Endothelial cell of umbilical vein (primary cell): ENCODE data around the gene EYS. TPM values are rescaled to one million over a fixed set of nuclear protein-coding genes. Genes with fewer than 3 reads are reported as not detected.

ENCODE experiments used
- BruUV-seq: library from RNA; stranded (reverse); fragments of 400-500 nt; replicated peaks from 2 replicates; lab custom pipeline; 2021; lab: Mats Ljungman, UMichigan
- CTCF ChIA-PET: fragments of 300-600, 350-600 bp; sonication (Branson Sonifier 250); formaldehyde crosslinking; loops from one replicate; lab custom pipeline; 2021; ENCODE audit warnings: antibody characterized with exemption, inconsistent platforms; lab: Charles Lee
- POLR2A ChIA-PET: fragments of 300-600, 350-600 bp; sonication (Branson Sonifier 250); formaldehyde crosslinking; loops from one replicate; lab custom pipeline; 2021; ENCODE audit warnings: antibody characterized with exemption, inconsistent platforms; lab: Charles Lee
- DNase-seq: peaks from one replicate; pipeline ENCODE4 v3.0.0-alpha.2; 2011; ENCODE audit warnings: low read depth, low spot score
- FAIRE-seq: peaks from 2 replicates; lab custom pipeline; 2011; peaks lifted over from hg19 to GRCh38; lab: Jason Lieb, UNC
- H2AFZ ChIP-seq: 2 replicates; pipeline ENCODE4 v1.6.0; 2012; ENCODE audit warnings: low read depth, low read length, control low read depth, inconsistent platforms
- H3K27ac ChIP-seq: 2 replicates; pipeline ENCODE4 v1.5.1; 2011; ENCODE audit warnings: low read depth, mild to moderate bottlenecking, control low read depth, low read length, moderate library complexity; ENCODE audit not compliant: insufficient read depth
- H3K27me3 ChIP-seq, 2 experiments: 2 replicates each; pipeline versions ENCODE4 v1.6.0 to v1.6.1; 2011; ENCODE audit warnings: low read length in 2 of 2, mixed read lengths in 1 of 2; ENCODE audit not compliant: control insufficient read depth in 2 of 2, insufficient read depth in 2 of 2
- H3K36me3 ChIP-seq, 2 experiments: 2 replicates in 1 of 2; 3 replicates in 1 of 2; pipeline ENCODE4 v1.5.1; 2011; ENCODE audit warnings: low read length in 2 of 2, mild to moderate bottlenecking in 1 of 2, moderate library complexity in 1 of 2; ENCODE audit not compliant: control insufficient read depth in 2 of 2, insufficient read depth in 2 of 2; ENCODE audit errors: extremely low read depth in 1 of 2
- H3K4me1 ChIP-seq: 3 replicates; pipeline ENCODE4 v1.5.1; 2011; ENCODE audit warnings: mild to moderate bottlenecking, low read length; ENCODE audit not compliant: control insufficient read depth, insufficient read depth; ENCODE audit errors: extremely low read depth
- H3K4me2 ChIP-seq: 2 replicates; pipeline ENCODE4 v1.6.1; 2011; ENCODE audit warnings: low read length, control low read depth, mixed read lengths; ENCODE audit not compliant: insufficient read depth
- H3K4me3 ChIP-seq, 3 experiments: fragments of 200-600 bp in 1 of 3; sonication (generic), shearing (Covaris generic) in 1 of 3; replicated peaks in 1 of 3; 2 replicates each; pipeline ENCODE4 v1.5.1; 2011 to 2016; ENCODE audit warnings: control low read depth in 3 of 3, low read length in 3 of 3, mild to moderate bottlenecking in 2 of 3, inconsistent platforms in 1 of 3, low read depth in 1 of 3, moderate library complexity in 1 of 3; ENCODE audit not compliant: insufficient read depth in 1 of 3
- H3K79me2 ChIP-seq: 2 replicates; pipeline ENCODE4 v1.6.0; 2012; ENCODE audit warnings: low read length, inconsistent platforms; ENCODE audit not compliant: control insufficient read depth, insufficient read depth
- H3K9ac ChIP-seq: replicated peaks from 2 replicates; pipeline ENCODE3; 2011; ENCODE audit warnings: low read length, control low read depth; ENCODE audit not compliant: insufficient read depth; ENCODE audit errors: extremely low read depth
- H3K9me1 ChIP-seq: replicated peaks from 3 replicates; pipeline ENCODE4 v1.6.0; 2011; ENCODE audit warnings: mild to moderate bottlenecking, low read length; ENCODE audit not compliant: control insufficient read depth, insufficient read depth; ENCODE audit errors: extremely low read depth
- H3K9me3 ChIP-seq: replicated peaks from 2 replicates; pipeline ENCODE4 v1.5.1; 2012; ENCODE audit warnings: low read length, inconsistent platforms; ENCODE audit not compliant: control insufficient read depth, insufficient read depth
- H4K20me1 ChIP-seq: replicated peaks from 2 replicates; pipeline ENCODE3; 2011; ENCODE audit warnings: mild to moderate bottlenecking, low read length; ENCODE audit not compliant: control insufficient read depth, insufficient read depth; ENCODE audit errors: extremely low read depth
- CTCF ChIP-seq, 2 donors: IDR thresholded peaks; 1 replicate in 1 of 2; 2 replicates in 1 of 2; pipeline ENCODE4 v1.5.1; 2011; ENCODE audit warnings: low read length in 2 of 2, mild to moderate bottlenecking in 2 of 2, moderate library complexity in 2 of 2, control low read depth in 1 of 2, inconsistent platforms in 1 of 2, low read depth in 1 of 2; ENCODE audit not compliant: insufficient read depth in 1 of 2; ENCODE audit errors: extremely low read depth in 1 of 2
- EZH2 ChIP-seq: IDR thresholded peaks from 2 replicates; pipeline ENCODE4 v1.6.1; 2012; ENCODE audit warnings: borderline replicate concordance, low read depth, mild to moderate bottlenecking, moderate library complexity, low read length, inconsistent platforms; ENCODE audit not compliant: severe bottlenecking
- FOS ChIP-seq: IDR thresholded peaks from 2 replicates; pipeline ENCODE4 v1.6.1; 2011; ENCODE audit warnings: mild to moderate bottlenecking, low read length, moderate library complexity, borderline replicate concordance; ENCODE audit not compliant: insufficient read depth
- GATA2 ChIP-seq: IDR thresholded peaks from 2 replicates; pipeline ENCODE4 v1.7.0; 2011; ENCODE audit warnings: low read depth, mild to moderate bottlenecking, moderate library complexity, mixed read lengths, low read length; ENCODE audit not compliant: insufficient read length, insufficient read depth
- JUN ChIP-seq: IDR thresholded peaks from 2 replicates; pipeline ENCODE4 v1.6.1; 2011; ENCODE audit warnings: borderline replicate concordance, low read depth; ENCODE audit not compliant: insufficient read length, insufficient read depth
- MAX ChIP-seq: IDR thresholded peaks from 2 replicates; pipeline ENCODE4 v1.6.1; 2011; ENCODE audit not compliant: insufficient read depth, insufficient read length
- MYC ChIP-seq: IDR thresholded peaks from one replicate; pipeline ENCODE4 v1.6.1; 2011; ENCODE audit warnings: mild to moderate bottlenecking, low read depth, low read length
- POLR2A ChIP-seq: IDR thresholded peaks from 2 replicates; pipeline ENCODE4 v1.6.1; 2012; ENCODE audit warnings: low read depth, mild to moderate bottlenecking, control low read depth, low read length
- POLR2AphosphoS5 ChIP-seq: IDR thresholded peaks from 2 replicates; pipeline ENCODE4 v1.6.1; 2012; ENCODE audit warnings: low read depth, mild to moderate bottlenecking, control low read depth, low read length, moderate library complexity; ENCODE audit not compliant: insufficient read depth
- dilution Hi-C: fragments of 300-500 bp; cut with MboI; formaldehyde crosslinking; loops from one replicate; pipeline ENCODE4 v1.15.0; 2019; ENCODE audit warnings: low sequenced_read_pairs; ENCODE audit not compliant: extremely low pct_ligation_motif_present
- intact Hi-C: fragments of 100-400 bp; cut with micrococcal nuclease; formaldehyde crosslinking; loops from one replicate; pipeline ENCODE4 v1.10.0; 2022
- polyA plus RNA-seq, 4 experiments: library from polyadenylated mRNA; depleted of rRNA in 3 of 4; stranded (reverse) in 3 of 4; unstranded in 1 of 4; fragments of >200 nt; gene quantifications; 2 replicates each; pipeline versions ENCODE4 v1.2.1 to v1.2.3, GENCODE V29; 2011 to 2012; ENCODE audit warnings: missing spikeins in 1 of 4
- total RNA-seq: library from RNA; stranded (reverse); gene quantifications from 2 replicates; pipeline ENCODE4 v1.2.3, GENCODE V29; 2021

Gene EYS
- total and polyA plus RNA-seq, 2 donors (not counting 3 experiments of a cell fraction or from before 2014, with no cell fraction given) = 0.01 to 0.27 TPM

- Histone ChIP-seq H4K20me1 (no peaks in the 10 kb centered on the region), H2AFZ (no peak overlapping the region), H3K9me3 (no peaks in the 10 kb centered on the region), H3K4me3 (no peak overlapping the region), H3K27me3 (no peaks in the 10 kb centered on the region), H3K4me1 (peaks cover 5% of the 10 kb centered on the region), H3K36me3 (no peaks in the 10 kb centered on the region), H3K4me2 (peak overlapping the region; percentile 16), H3K9ac (no peak overlapping the region), H3K27ac (no peak overlapping the region), H3K79me2 (no peaks in the 10 kb centered on the region), H3K9me1 (no peaks in the 10 kb centered on the region)
- ChIA-PET POLR2A (no interaction called here), CTCF (no interaction called here)
- no TSS peak for BruUV-seq
- dilution Hi-C loops = no loop called here
- no peak for DNase-seq
- no peak for FAIRE-seq
- peak; percentile 13 for TF ChIP-seq GATA2
- TF ChIP-seq MAX = no peak
- TF ChIP-seq EZH2 = no peak
- intact Hi-C loops = loop anchor here (5.0 kb wide), 1 partner anchor 215 kb away; no protein-coding TSS in a partner anchor
Observed at GRCh38 chr6:64712606-64713005, 994.4 kb downstream of the EYS start.

GRCh38 chr6:64703922-64704321 is 1003.1 kb downstream of the EYS start:
- dilution Hi-C loops = no loop called here
- no peaks in the 10 kb centered on the region for H3K36me3 ChIP-seq
- H3K27ac ChIP-seq = no peak overlapping the region
- H3K4me2 ChIP-seq = no peak overlapping the region
- H3K27me3 ChIP-seq = no peaks in the 10 kb centered on the region
- DNase-seq (no peak), FAIRE-seq (no peak)
- no peaks in the 10 kb centered on the region for H3K9me1 ChIP-seq
- TF ChIP-seq MAX (no peak), EZH2 (no peak), JUN (no peak), FOS (no peak), POLR2A (no peak), CTCF (IDR thresholded peaks at IDR 0.05; ENCODE audit: extremely low read depth in 1 of 2, insufficient read depth in 1 of 2, low read depth in 1 of 2, low read length in 2 of 2) (no peak), GATA2 (no peak), POLR2AphosphoS5 (no peak), MYC (no peak)
- intact Hi-C loops = no loop called here
- H3K9me3 ChIP-seq = no peaks in the 10 kb centered on the region
- no peaks in the 10 kb centered on the region for H3K4me1 ChIP-seq
- H4K20me1 ChIP-seq = no peaks in the 10 kb centered on the region
- no peak overlapping the region for H3K9ac ChIP-seq
- POLR2A ChIA-PET = no interaction called here
- CTCF ChIA-PET = no interaction called here
- no peak overlapping the region for H2AFZ ChIP-seq
- H3K79me2 ChIP-seq = no peaks in the 10 kb centered on the region
- H3K4me3 ChIP-seq = no peak overlapping the region
- no TSS peak for BruUV-seq
